H1 (cell line): Measurements from ENCODE around the gene NHERF2.

Source experiments
- EZH2 ChIP-seq: fragments of 200-600 bp; sonication (generic); IDR thresholded peaks from 2 replicates; pipeline ENCODE4 v1.7.1; 2012; ENCODE audit warnings: low read depth, mild to moderate bottlenecking, moderate library complexity, low read length, inconsistent platforms; ENCODE audit not compliant: severe bottlenecking
- POLR2A ChIP-seq, 2 experiments: IDR thresholded peaks; 1 replicate in 1 of 2; 2 replicates in 1 of 2; pipeline ENCODE4 v1.6.1; 2011; ENCODE audit warnings: low read depth in 2 of 2, low read length in 2 of 2, mild to moderate bottlenecking in 2 of 2; ENCODE audit errors: control extremely low read depth in 1 of 2
- POLR2AphosphoS5 ChIP-seq: IDR thresholded peaks from 2 replicates; pipeline ENCODE4 v1.6.1; 2011; ENCODE audit warnings: low read depth, low read length
- RNF2 ChIP-seq: fragments of 200-900, 300-1000 bp; sonication (generic); IDR thresholded peaks from 2 replicates; pipeline ENCODE4 v1.7.1; 2016; ENCODE audit warnings: borderline replicate concordance, low read depth, mild to moderate bottlenecking, antibody characterized with exemption, low read length; ENCODE audit not compliant: poor library complexity, severe bottlenecking; ENCODE audit errors: missing control alignments
- TAF1 ChIP-seq: IDR thresholded peaks from 2 replicates; pipeline ENCODE4 v1.6.1; 2011; ENCODE audit warnings: mild to moderate bottlenecking, low read depth, low read length
- TBP ChIP-seq: IDR thresholded peaks from 2 replicates; pipeline ENCODE4 v1.6.1; 2011; ENCODE audit warnings: low read depth, low read length, improper control_type of control experiment
- YY1 ChIP-seq: IDR thresholded peaks from 2 replicates; pipeline ENCODE4 v1.6.1; 2011; ENCODE audit warnings: low read depth, mild to moderate bottlenecking, low read length
- TF ChIP-seq, protein P1 (sequence below), 3 experiments: IDR thresholded peaks; 1 replicate in 2 of 3; 2 replicates in 1 of 3; pipeline versions ENCODE4 v1.5.1 to v1.6.1; 2011; ENCODE audit warnings: low read length in 3 of 3, mild to moderate bottlenecking in 3 of 3, inconsistent platforms in 2 of 3, low read depth in 1 of 3, moderate library complexity in 1 of 3; ENCODE audit not compliant: insufficient read depth in 1 of 3; ENCODE audit errors: control extremely low read depth in 1 of 3

DNA sequence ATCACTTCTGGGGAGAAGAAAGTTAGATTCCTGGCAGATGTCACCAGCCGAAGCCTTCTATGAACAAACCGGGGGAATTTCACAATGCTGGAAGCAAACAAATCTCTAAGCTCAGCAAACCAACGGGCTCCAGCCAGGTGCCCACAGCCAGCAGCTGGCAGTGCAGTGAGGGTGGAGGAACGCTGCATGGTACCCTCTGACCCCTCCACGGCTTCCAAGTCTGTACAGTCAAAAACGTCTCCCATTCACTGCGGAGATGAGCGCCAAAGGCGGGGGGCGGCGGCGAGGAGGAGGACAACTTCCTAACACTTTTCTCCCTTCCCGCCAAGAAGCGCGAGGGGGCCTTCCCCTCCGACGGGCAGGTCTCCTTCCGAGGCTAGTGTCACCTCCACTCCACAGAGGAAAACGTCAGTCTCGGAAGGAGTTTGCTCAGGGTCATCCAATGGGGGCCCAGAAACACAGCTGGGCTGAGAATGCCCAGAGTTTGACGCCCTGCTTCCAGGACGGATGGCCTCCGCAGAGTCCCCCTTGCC lies 18.0 kb upstream of the NHERF2 start:
- TF ChIP-seq POLR2AphosphoS5 (no peak), POLR2A (IDR thresholded peaks at IDR 0.05; ENCODE audit: control extremely low read depth in 1 of 2, low read depth in 2 of 2, low read length in 2 of 2) (no peak), TBP (no peak), RNF2 (no peak), TAF1 (no peak), YY1 (no peak), EZH2 (no peak)
- TF ChIP-seq, protein P1, sequence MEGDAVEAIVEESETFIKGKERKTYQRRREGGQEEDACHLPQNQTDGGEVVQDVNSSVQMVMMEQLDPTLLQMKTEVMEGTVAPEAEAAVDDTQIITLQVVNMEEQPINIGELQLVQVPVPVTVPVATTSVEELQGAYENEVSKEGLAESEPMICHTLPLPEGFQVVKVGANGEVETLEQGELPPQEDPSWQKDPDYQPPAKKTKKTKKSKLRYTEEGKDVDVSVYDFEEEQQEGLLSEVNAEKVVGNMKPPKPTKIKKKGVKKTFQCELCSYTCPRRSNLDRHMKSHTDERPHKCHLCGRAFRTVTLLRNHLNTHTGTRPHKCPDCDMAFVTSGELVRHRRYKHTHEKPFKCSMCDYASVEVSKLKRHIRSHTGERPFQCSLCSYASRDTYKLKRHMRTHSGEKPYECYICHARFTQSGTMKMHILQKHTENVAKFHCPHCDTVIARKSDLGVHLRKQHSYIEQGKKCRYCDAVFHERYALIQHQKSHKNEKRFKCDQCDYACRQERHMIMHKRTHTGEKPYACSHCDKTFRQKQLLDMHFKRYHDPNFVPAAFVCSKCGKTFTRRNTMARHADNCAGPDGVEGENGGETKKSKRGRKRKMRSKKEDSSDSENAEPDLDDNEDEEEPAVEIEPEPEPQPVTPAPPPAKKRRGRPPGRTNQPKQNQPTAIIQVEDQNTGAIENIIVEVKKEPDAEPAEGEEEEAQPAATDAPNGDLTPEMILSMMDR (IDR thresholded peaks at IDR 0.05; ENCODE audit: control extremely low read depth in 1 of 3, insufficient read depth in 1 of 3, low read depth in 1 of 3, low read length in 3 of 3) = no peak
